ENCODE data around the gene TMEM203.

The TMEM203 gene

GRCh38 chr9:137163365-137163715 lies 42.1 kb downstream of the TMEM203 start:
- TF ChIP-seq MYC (IDR thresholded peaks at IDR 0.05; ENCODE audit: low read depth, low read length), result no peak
- no peak for TF ChIP-seq MAX (IDR thresholded peaks at IDR 0.05; ENCODE audit: low read depth, low read length)
- no peak for TF ChIP-seq CTCF (IDR thresholded peaks at IDR 0.05; ENCODE audit: low read depth, low read length)
- no peak for TF ChIP-seq POLR2A (IDR thresholded peaks at IDR 0.05; ENCODE audit: extremely low read depth, insufficient read length)
- H3K4me3 ChIP-seq (ENCODE audit: low read depth, low read length), result no peak overlapping the region
- no peak for DNase-seq (ENCODE audit: low read depth)

- TF ChIP-seq MAX (IDR thresholded peaks at IDR 0.05; ENCODE audit: low read depth, low read length), result no peak
- TF ChIP-seq POLR2A (IDR thresholded peaks at IDR 0.05; ENCODE audit: extremely low read depth, insufficient read length), result no peak
- no peak for TF ChIP-seq MYC (IDR thresholded peaks at IDR 0.05; ENCODE audit: low read depth, low read length)
- no peak for TF ChIP-seq CTCF (IDR thresholded peaks at IDR 0.05; ENCODE audit: low read depth, low read length)
- H3K4me3 ChIP-seq (ENCODE audit: low read depth, low read length), result no peak overlapping the region
- no peak for DNase-seq (ENCODE audit: low read depth)
These were observed 42.7 kb downstream of the TMEM203 start for GRCh38 chr9:137162505-137163364.

GRCh38 chr9:137161558-137162486 lies 43.6 kb downstream of the TMEM203 start:
- TF ChIP-seq POLR2A (IDR thresholded peaks at IDR 0.05; ENCODE audit: extremely low read depth, insufficient read length) (no peak), MAX (IDR thresholded peaks at IDR 0.05; ENCODE audit: low read depth, low read length) (no peak), CTCF (IDR thresholded peaks at IDR 0.05; ENCODE audit: low read depth, low read length) (no peak), MYC (IDR thresholded peaks at IDR 0.05; ENCODE audit: low read depth, low read length) (no peak)
- H3K4me3 ChIP-seq (ENCODE audit: low read depth, low read length), result no peak overlapping the region
- no peak for DNase-seq (ENCODE audit: low read depth)

- no peak for DNase-seq (ENCODE audit: low read depth)
- TF ChIP-seq POLR2A (IDR thresholded peaks at IDR 0.05; ENCODE audit: extremely low read depth, insufficient read length), result no peak
- H3K4me3 ChIP-seq (ENCODE audit: low read depth, low read length), result no peak overlapping the region
These were observed 44.5 kb downstream of the TMEM203 start for GRCh38 chr9:137160716-137161557.

GRCh38 chr9:137160054-137160425 lies 45.4 kb downstream of the TMEM203 start:
- no peak for DNase-seq (ENCODE audit: low read depth)
- H3K4me3 ChIP-seq (ENCODE audit: low read depth, low read length), result no peak overlapping the region
- TF ChIP-seq POLR2A (IDR thresholded peaks at IDR 0.05; ENCODE audit: extremely low read depth, insufficient read length) (no peak), MYC (IDR thresholded peaks at IDR 0.05; ENCODE audit: low read depth, low read length) (no peak), CTCF (IDR thresholded peaks at IDR 0.05; ENCODE audit: low read depth, low read length) (no peak), MAX (IDR thresholded peaks at IDR 0.05; ENCODE audit: low read depth, low read length) (no peak)
